HG02943 (cell line): ENCODE measurements around the gene MACROD1.

ENCODE experiments used
- ATAC-seq: cut with Tn5 transposase; IDR thresholded peaks from one replicate; pipeline ENCODE4 v1.9.1; 2021; ENCODE audit warnings: mild to moderate bottlenecking, low read depth, moderate library complexity; ENCODE audit not compliant: unreplicated experiment

The MACROD1 gene

GRCh38 chr11:64042301-64042700 is 123.6 kb downstream of the MACROD1 start:
- no peak for ATAC-seq

GRCh38 chr11:64041846-64042245 is 124.1 kb downstream of the MACROD1 start:
- no peak for ATAC-seq

- no peak for ATAC-seq
Observed at GRCh38 chr11:64040684-64041322, 125.1 kb downstream of the MACROD1 start.

- ATAC-seq, result no peak
Observed at GRCh38 chr11:64039012-64039665, 126.8 kb downstream of the MACROD1 start.

GRCh38 chr11:64038500-64038899 is 127.4 kb downstream of the MACROD1 start:
- no peak for ATAC-seq

GRCh38 chr11:64037027-64037634 is 128.8 kb downstream of the MACROD1 start:
- no peak for ATAC-seq

- no peak for ATAC-seq
Observed at GRCh38 chr11:64036087-64037026, 129.6 kb downstream of the MACROD1 start.

- no peak for ATAC-seq
Observed at GRCh38 chr11:64035576-64035975, 130.3 kb downstream of the MACROD1 start, which contains the start of gene FLRT1. FLRT1 (plus strand) TSS chr11:64035931; CDS start chr11:64116268, 80,337 bp downstream.

GRCh38 chr11:64035081-64035524 is 130.8 kb downstream of the MACROD1 start:
- no peak for ATAC-seq

- ATAC-seq, result no peak
Observed at GRCh38 chr11:64034411-64034811, 131.5 kb downstream of the MACROD1 start.

- ATAC-seq, result no peak
Observed at GRCh38 chr11:64032050-64032449, 133.9 kb downstream of the MACROD1 start.

- ATAC-seq, result no peak
Observed at GRCh38 chr11:64031001-64031400, 134.9 kb downstream of the MACROD1 start.

- no peak for ATAC-seq
Observed at GRCh38 chr11:64029773-64030172, 136.1 kb downstream of the MACROD1 start.

GRCh38 chr11:64028398-64029115 is 137.4 kb downstream of the MACROD1 start:
- no peak for ATAC-seq

GRCh38 chr11:64027651-64028397 is 138.1 kb downstream of the MACROD1 start:
- no peak for ATAC-seq

- ATAC-seq, result no peak
Observed at GRCh38 chr11:64026575-64027205, 139.2 kb downstream of the MACROD1 start.

GRCh38 chr11:64025205-64025604 is 140.7 kb downstream of the MACROD1 start:
- ATAC-seq, result no peak

GRCh38 chr11:64023712-64024710 is 141.9 kb downstream of the MACROD1 start:
- no peak for ATAC-seq
